Stomach (tissue), 4 donors: Measurements from ENCODE around the gene RBM38.

Source experiments
- EP300 ChIP-seq: sonication (generic); formaldehyde crosslinking; IDR thresholded peaks from one replicate; pipeline ENCODE4 v1.6.1; 2017; ENCODE audit warnings: antibody characterized with exemption
- TF ChIP-seq, protein P1 (sequence below), 7 experiments: fragments of 450-650 bp in 4 of 7; fragments of 200-600 bp in 3 of 7; sonication (generic) in 3 of 7; IDR thresholded peaks; one replicate each; pipeline ENCODE4 v1.5.1; 2016 to 2019; ENCODE audit warnings: antibody characterized with exemption in 7 of 7, control low read depth in 2 of 7, mild to moderate bottlenecking in 1 of 7

DNA sequence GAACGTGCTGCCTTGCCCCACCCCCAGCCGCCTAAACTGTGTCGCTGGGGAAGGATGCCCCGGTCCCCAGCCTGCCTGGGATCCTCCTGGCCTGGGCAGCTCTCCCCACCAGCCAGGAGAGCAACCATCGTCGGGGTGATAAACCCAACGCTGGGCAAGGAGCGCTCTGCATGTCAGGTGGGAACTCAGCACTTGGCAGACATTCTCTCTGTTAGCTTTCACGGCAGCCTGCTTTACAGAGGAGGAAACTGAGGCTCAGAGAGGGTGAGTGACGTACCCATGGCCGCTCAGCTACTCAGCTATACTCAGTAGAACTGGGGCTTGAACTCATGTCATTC is 37.9 kb downstream of the RBM38 start:
- TF ChIP-seq EP300 = no peak
- TF ChIP-seq, protein P1, sequence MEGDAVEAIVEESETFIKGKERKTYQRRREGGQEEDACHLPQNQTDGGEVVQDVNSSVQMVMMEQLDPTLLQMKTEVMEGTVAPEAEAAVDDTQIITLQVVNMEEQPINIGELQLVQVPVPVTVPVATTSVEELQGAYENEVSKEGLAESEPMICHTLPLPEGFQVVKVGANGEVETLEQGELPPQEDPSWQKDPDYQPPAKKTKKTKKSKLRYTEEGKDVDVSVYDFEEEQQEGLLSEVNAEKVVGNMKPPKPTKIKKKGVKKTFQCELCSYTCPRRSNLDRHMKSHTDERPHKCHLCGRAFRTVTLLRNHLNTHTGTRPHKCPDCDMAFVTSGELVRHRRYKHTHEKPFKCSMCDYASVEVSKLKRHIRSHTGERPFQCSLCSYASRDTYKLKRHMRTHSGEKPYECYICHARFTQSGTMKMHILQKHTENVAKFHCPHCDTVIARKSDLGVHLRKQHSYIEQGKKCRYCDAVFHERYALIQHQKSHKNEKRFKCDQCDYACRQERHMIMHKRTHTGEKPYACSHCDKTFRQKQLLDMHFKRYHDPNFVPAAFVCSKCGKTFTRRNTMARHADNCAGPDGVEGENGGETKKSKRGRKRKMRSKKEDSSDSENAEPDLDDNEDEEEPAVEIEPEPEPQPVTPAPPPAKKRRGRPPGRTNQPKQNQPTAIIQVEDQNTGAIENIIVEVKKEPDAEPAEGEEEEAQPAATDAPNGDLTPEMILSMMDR (IDR thresholded peaks at IDR 0.05) = no peak
